ENCODE measurements around the gene TCTN1. TPM values are rescaled to one million over a fixed set of nuclear protein-coding genes. Genes with fewer than 3 reads are reported as not detected.
A peak's percentile ranks its signal among the peaks of the same experiment; 100 is the strongest.
"Not testable (repeated sequence)": the region's sequence is repeated elsewhere in the genome, so short reads cannot be mapped to it uniquely, and the experiment has no call there.

Gene TCTN1
- total RNA-seq, 6 experiments from 2014 or later, result 9.6 to 17.0 (median 10.8) TPM

DNA sequence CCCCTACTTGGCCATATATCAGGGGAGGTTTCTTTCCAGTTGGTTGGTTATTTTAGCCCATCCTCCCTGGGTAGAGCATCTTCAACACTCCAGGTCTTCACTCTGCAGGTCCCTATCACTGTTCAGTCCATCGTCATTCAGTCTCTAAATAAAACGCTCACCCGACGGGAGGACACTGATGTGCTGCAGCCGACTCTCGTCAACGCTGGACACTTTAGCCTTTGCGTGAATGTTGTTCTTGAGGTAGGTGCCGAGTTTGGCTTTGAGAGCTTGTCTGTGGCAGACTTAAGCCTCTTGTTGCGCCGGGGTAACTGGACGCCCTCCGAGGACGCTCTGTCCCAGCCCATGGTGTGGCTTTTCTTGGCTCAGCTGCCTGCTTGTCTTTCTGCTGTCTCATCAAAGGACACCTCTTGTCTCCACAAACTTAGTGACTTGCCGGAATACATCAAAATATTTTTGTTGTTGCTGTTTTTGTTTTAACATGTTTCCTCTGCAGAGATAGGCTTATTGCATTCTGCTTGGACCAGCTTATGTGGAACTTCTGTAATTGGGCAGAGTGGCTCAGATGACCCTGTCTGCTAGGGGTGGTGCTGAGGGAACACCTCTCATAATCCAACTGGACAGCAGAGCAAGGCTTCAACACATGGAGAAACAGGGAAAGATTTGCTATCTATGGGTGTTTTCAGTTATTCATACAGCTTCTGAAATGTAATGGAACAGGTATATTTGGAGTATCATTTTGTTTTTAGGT lies 26.5 kb downstream of the TCTN1 start:
- Histone ChIP-seq H3K27ac (no peak overlapping the region), H3K4me1 (no peaks in the 10 kb centered on the region), H3K4me3 (no peak overlapping the region), H3K9me3 (no peaks in the 10 kb centered on the region), H3K36me3 (no peaks in the 10 kb centered on the region), H3K27me3 (no peaks in the 10 kb centered on the region)
- ATAC-seq (no peak), DNase-seq (no peak)
- TF ChIP-seq POLR2A (IDR thresholded peaks at IDR 0.05), result no peak
- TF ChIP-seq, protein P1, sequence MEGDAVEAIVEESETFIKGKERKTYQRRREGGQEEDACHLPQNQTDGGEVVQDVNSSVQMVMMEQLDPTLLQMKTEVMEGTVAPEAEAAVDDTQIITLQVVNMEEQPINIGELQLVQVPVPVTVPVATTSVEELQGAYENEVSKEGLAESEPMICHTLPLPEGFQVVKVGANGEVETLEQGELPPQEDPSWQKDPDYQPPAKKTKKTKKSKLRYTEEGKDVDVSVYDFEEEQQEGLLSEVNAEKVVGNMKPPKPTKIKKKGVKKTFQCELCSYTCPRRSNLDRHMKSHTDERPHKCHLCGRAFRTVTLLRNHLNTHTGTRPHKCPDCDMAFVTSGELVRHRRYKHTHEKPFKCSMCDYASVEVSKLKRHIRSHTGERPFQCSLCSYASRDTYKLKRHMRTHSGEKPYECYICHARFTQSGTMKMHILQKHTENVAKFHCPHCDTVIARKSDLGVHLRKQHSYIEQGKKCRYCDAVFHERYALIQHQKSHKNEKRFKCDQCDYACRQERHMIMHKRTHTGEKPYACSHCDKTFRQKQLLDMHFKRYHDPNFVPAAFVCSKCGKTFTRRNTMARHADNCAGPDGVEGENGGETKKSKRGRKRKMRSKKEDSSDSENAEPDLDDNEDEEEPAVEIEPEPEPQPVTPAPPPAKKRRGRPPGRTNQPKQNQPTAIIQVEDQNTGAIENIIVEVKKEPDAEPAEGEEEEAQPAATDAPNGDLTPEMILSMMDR (IDR thresholded peaks at IDR 0.05), result no peak
- intact Hi-C loops (cut with DNase I), result no loop called here
- WGBS (ENCODE audit: insufficient coverage, low coverage, low lambda C conversion rate, missing lambda C conversion rate), result 96% methylated on average over 4 of the region's 15 CpGs

DNA sequence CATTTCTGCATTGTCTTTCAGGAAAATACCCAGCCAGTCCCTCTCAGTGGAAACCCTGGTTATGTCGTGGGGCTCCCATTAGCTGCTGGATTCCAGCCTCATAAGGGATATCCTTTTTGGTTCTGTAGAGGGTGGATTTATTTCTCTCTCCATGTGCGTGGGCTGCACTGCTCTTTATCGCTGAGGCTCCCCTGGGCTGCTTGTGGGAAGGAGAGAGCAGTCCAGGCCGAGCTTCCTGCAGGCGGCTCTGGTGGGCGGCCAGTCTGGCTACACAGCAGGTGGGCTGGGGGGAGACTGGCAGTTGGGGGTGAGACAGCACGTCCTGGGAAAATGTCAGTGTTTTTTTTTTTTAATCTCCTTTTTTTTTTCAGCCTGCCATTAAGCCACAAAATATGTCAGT lies 27.6 kb downstream of the TCTN1 start:
- no peak overlapping the region for H3K27ac ChIP-seq
- no peak overlapping the region for H3K4me3 ChIP-seq
- 44% methylated on average over 2 of the region's 7 CpGs for WGBS (ENCODE audit: insufficient coverage, low coverage, low lambda C conversion rate, missing lambda C conversion rate)
- no peaks in the 10 kb centered on the region for H3K4me1 ChIP-seq
- H3K36me3 ChIP-seq, result no peaks in the 10 kb centered on the region
- no peaks in the 10 kb centered on the region for H3K9me3 ChIP-seq
- TF ChIP-seq, protein P1 (IDR thresholded peaks at IDR 0.05), result no peak
- TF ChIP-seq POLR2A (IDR thresholded peaks at IDR 0.05), result no peak
- no peak for ATAC-seq
- no peaks in the 10 kb centered on the region for H3K27me3 ChIP-seq
- DNase-seq, result no peak
- intact Hi-C loops (cut with DNase I), result no loop called here

DNA sequence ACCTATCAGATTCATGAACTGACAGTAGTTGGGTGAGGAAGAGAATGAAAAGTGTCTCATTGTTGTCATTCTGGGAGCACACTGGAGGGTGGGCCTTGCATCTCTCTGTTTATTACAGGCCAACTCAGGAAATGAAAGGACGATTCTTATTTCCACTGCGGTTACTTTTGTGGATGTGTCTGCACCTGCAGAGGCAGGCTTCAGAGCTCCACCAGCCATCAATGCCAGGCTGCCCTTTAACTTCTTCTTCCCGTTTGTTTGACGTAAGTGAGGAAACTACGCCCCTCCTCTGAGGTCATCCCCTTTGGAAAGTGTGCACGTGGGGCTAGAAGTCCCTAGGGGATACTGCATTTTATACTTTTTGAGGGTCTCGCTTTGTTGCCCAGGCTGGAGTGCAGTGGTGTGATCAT lies 33.7 kb downstream of the TCTN1 start:
- Histone ChIP-seq H3K27ac (no peak overlapping the region), H3K9me3 (no peaks in the 10 kb centered on the region), H3K27me3 (no peaks in the 10 kb centered on the region), H3K4me1 (no peaks in the 10 kb centered on the region), H3K4me3 (no peak overlapping the region), H3K36me3 (no peaks in the 10 kb centered on the region)
- 71% methylated on average over 3 of the region's 7 CpGs for WGBS (ENCODE audit: insufficient coverage, low coverage, low lambda C conversion rate, missing lambda C conversion rate)
- TF ChIP-seq POLR2A (IDR thresholded peaks at IDR 0.05), result no peak
- TF ChIP-seq, protein P1 (IDR thresholded peaks at IDR 0.05), result no peak
- ATAC-seq (no peak), DNase-seq (no peak)
- intact Hi-C loops (cut with DNase I), result no loop called here

DNA sequence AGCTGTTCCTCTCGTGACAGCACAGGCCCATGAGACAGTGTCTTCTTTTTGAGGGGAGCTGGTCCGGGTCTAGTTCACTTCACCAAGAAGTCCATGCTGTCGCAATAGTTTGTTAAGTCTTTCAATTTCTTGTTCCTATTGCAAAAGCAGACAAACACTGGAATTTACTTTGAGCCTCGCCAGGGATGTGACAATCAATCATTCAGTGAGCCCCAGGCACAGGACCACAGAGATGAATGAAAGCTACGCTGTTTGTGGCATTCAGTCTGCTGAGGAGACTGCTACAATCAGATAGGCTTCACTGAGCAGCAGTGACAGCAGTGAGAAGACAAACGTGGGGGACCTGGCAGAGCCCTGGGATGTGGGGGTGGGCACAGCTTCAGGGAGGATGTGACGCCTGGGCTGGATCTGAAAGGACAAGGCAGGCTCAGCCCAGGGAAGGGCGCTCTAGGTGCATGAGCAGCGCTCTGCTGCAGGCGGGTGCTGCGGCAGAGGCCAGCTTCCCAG lies 35.5 kb downstream of the TCTN1 start:
- no peak overlapping the region for H3K27ac ChIP-seq
- no peak overlapping the region for H3K4me3 ChIP-seq
- ATAC-seq, result peak in 1 of 4 donors; percentile 17
- no peak for TF ChIP-seq POLR2A (IDR thresholded peaks at IDR 0.05)
- TF ChIP-seq, protein P1 (IDR thresholded peaks at IDR 0.05), result no peak
- no peaks in the 10 kb centered on the region for H3K27me3 ChIP-seq
- H3K9me3 ChIP-seq, result no peaks in the 10 kb centered on the region
- WGBS (ENCODE audit: insufficient coverage, low coverage, low lambda C conversion rate, missing lambda C conversion rate), result 40% methylated on average over 3 of the region's 11 CpGs
- no peaks in the 10 kb centered on the region for H3K4me1 ChIP-seq
- H3K36me3 ChIP-seq, result no peaks in the 10 kb centered on the region
- no peak for DNase-seq
- intact Hi-C loops (cut with DNase I), result no loop called here

DNA sequence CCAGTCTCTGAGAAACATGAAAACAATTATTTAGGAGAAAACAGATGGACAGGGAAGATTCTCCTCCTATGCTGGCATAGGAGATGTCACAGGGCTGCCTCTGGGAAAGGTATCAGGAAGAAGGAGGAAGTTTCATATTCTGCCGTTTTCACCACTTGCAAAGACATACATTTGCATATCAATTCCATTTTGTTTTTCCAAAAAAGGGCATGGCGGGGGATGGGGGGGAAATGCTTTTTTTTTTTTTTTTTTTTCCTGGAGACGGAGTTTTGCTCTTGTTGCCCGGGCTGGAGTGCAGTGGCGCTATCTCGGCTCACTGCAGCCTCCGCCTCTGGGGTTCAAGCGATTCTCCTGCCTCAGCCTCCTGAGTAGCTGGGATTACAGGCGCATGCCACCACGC lies 40.3 kb downstream of the TCTN1 start:
- H3K36me3 ChIP-seq; H3K4me3 ChIP-seq; H3K27me3 ChIP-seq; H3K4me1 ChIP-seq; ATAC-seq; intact Hi-C loops (cut with DNase I); H3K27ac ChIP-seq; H3K9me3 ChIP-seq; DNase-seq: not testable (repeated sequence)
- 90% methylated on average over 8 of the region's 10 CpGs for WGBS (ENCODE audit: insufficient coverage, low coverage, low lambda C conversion rate, missing lambda C conversion rate)

Data from right lobe of liver (tissue), 6 donors.